ENCODE measurements around the gene MRPL21.

- TF ChIP-seq CTCF (IDR thresholded peaks at IDR 0.05): no peak
- TF ChIP-seq FOXP4 (CRISPR knock-in tag; IDR thresholded peaks at IDR 0.05): no peak
Observed at GRCh38 chr11:68942095-68942620, 38.5 kb upstream of the MRPL21 start.
